GM13977 (cell line): ENCODE data around the gene AKAP1.

Source experiments
- DNase-seq: peaks from one replicate; pipeline ENCODE4 v3.0.0; 2012; ENCODE audit warnings: low spot score
- in situ Hi-C: fragments of 300-500 bp; cut with MboI; formaldehyde crosslinking; loops from one replicate; pipeline ENCODE4 v1.12.0; 2022; ENCODE audit warnings: low sequenced_read_pairs, low pct_unique_long_range_greater_than_20kb, mixed read lengths, inconsistent platforms; ENCODE audit not compliant: unreplicated experiment
- TF ChIP-seq, protein P1 (sequence below): IDR thresholded peaks from 2 replicates; pipeline ENCODE4 v1.5.1; 2012; ENCODE audit warnings: mild to moderate bottlenecking, control low read depth; ENCODE audit not compliant: insufficient read depth; ENCODE audit errors: extremely low read depth, missing control alignments

Gene AKAP1

DNA sequence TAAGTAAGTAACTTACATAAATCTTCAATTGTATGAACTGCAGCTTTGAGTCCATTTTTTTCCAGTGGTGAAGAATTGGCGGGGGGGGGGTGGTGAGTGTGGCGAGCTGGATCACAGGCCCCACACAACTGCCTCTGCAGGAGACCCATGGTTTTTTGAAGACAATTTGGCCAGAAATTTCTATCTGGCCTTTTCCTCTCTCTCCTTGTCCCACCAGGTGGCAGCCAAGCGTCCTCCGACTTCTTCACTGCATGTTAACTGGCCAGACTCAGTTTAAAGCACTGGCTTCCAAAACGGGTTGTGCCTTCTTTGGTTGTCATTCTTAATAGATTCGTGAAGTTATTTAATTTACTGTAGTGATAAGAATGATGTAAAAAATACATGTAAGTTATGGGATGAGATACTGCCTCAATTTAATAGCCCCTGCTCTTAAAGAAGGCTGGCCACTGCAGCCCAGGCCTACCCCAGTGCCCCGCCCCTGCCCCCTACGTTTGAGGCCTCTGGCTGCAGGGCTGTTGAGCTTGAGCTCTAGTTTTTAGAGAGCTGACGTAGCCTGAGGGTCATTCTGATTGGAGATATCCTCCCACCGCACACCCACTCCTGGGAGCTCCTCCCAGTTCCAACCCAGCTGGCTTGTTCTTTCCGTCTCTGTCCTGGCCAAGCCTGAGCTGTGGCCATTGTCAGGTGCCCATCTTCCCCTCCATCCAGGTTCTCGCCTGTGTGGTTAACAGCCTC is 36.4 kb downstream of the AKAP1 start:
- TF ChIP-seq, protein P1, sequence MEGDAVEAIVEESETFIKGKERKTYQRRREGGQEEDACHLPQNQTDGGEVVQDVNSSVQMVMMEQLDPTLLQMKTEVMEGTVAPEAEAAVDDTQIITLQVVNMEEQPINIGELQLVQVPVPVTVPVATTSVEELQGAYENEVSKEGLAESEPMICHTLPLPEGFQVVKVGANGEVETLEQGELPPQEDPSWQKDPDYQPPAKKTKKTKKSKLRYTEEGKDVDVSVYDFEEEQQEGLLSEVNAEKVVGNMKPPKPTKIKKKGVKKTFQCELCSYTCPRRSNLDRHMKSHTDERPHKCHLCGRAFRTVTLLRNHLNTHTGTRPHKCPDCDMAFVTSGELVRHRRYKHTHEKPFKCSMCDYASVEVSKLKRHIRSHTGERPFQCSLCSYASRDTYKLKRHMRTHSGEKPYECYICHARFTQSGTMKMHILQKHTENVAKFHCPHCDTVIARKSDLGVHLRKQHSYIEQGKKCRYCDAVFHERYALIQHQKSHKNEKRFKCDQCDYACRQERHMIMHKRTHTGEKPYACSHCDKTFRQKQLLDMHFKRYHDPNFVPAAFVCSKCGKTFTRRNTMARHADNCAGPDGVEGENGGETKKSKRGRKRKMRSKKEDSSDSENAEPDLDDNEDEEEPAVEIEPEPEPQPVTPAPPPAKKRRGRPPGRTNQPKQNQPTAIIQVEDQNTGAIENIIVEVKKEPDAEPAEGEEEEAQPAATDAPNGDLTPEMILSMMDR = peak; percentile 37
- in situ Hi-C loops = no loop called here
- peak; percentile 40 for DNase-seq

DNA sequence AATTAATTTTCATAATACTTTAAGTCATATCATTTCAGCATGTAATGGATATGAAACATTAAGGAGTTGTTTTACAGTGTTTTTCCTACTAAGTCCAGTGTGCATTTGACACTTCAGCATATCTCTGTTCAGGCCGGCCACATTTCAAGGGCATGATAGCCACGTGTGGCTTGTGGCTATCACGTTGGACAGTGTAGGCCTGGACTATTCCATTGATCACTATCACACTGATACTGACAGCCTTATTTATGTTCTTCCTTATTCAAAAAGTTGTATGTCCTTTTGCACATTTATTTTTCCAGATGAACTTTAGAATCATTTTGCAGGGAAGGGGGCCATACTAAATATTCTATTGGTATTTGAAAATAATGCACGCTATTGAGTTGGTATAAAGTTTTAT is 39.0 kb downstream of the AKAP1 start:
- in situ Hi-C loops = no loop called here
- TF ChIP-seq, protein P1 = no peak
- no peak for DNase-seq

DNA sequence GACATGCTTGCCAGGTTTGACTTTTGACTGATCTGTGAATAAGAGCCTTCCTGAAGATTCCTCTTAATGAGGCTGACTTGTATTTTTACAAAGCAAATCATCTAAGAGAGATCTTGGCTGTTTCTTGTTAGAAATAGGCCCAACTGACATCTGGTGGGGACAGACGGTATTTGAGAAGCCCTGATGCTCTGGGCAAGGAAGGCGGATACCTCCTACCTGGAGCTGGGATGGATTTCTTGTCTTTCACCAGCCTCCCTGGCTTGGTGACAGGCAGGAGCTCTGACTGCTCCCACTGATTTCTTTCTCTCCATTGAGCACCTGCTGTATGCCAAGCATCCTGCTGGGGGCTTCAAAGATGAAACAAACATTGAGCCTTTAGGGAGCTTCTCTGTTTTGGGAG is 40.4 kb downstream of the AKAP1 start:
- in situ Hi-C loops = loop anchor here (25.0 kb wide), 1 partner anchor 612 kb away; the partner anchor contains the start of gene CCDC182
- no peak for DNase-seq
- TF ChIP-seq, protein P1 = no peak

DNA sequence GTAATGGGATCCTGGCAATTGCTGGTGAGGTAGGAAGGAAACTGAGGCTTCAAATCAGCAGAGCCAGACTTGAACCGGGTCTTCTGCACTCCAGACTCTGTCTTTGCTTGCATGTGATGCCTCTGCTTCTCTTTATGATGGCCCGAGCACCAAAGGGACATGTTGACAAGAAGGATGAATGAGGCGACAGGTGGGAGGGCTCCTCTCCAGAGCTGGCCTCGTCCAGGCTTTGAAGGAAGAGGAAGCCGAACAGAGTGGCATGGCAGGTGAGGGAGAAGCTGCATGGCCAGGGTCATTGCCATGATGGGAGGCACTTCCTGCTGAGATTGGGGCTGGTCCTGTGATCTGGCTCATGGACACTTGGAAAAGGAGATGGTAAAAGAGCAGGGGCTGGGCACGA is 40.8 kb downstream of the AKAP1 start:
- in situ Hi-C loops = loop anchor here (25.0 kb wide), 1 partner anchor 611 kb away; the partner anchor contains the start of gene CCDC182
- TF ChIP-seq, protein P1 = no peak
- no peak for DNase-seq

DNA sequence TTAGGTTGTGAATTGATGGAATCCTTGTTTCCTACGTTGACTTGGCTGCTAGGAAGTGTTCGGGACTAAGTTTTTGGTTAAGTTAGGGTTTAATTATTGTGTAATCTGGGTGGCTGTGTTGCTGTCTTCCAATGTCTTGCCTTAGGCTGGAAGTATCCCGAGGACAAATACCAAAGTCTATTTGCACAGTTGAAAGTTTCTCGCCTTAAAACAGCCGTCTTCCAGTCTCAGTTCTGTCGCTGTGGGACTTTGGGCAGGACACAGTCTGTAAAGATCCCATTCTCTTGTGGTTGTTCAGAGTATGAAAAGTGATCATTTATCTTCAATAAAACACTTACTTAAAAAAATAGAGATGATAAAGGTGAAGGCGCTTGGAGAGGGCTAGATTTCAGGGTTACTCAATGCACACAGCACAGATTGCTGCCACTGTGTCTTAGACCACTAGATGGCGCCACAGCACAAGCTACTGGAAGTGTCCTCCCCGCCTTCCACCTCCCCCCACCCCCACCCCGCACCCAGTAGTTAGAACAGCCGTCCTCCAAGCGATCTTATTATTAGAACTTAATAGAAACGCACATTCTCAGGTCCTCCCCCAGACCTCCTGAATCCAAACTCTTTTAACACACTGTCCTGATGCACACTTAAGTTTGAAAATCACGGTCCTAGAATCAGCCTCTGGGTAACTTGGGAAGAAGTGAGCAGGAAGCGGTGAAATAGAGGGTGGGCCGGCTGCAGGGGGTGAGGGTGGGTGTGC is 45.8 kb downstream of the AKAP1 start:
- in situ Hi-C loops = loop anchor here (25.0 kb wide), 1 partner anchor 606 kb away; the partner anchor contains the start of gene CCDC182
- DNase-seq = peak; percentile 94
- TF ChIP-seq, protein P1 = peak; percentile 85

DNA sequence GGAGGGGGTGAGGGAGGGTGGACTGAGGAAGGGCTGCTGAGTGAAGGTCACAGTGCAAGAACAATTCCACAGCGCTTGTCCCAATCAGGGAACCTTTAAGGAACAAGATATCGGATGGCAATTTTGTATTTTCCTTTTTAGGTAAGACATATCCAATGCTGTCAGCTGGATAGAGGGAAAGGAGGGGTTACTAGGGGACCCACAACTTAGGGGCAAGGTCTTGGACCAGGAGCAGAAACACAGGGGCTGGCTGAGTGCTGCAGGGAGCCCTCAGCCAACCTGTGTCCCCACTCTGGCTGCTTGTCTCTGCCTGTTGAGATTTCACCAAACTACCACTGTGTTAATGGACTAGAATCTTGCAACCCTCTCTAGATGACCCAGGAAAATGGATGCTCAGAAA is 47.6 kb downstream of the AKAP1 start:
- DNase-seq = peak; percentile 45
- in situ Hi-C loops = loop anchor here (25.0 kb wide), 1 partner anchor 605 kb away; the partner anchor contains the start of gene CCDC182

More for the DNA sequence above, 47.6 kb downstream of the AKAP1 start:
- TF ChIP-seq, protein P1 = no peak
